ENCODE measurements around the gene CDAN1. TPM values are rescaled to one million over a fixed set of nuclear protein-coding genes. Genes with fewer than 3 reads are reported as not detected.

CDAN1 gene
- total and polyA plus RNA-seq, 2 donors (not counting 1 experiment from before 2014, with no cell fraction given), result 3.0 to 8.9 TPM

DNA sequence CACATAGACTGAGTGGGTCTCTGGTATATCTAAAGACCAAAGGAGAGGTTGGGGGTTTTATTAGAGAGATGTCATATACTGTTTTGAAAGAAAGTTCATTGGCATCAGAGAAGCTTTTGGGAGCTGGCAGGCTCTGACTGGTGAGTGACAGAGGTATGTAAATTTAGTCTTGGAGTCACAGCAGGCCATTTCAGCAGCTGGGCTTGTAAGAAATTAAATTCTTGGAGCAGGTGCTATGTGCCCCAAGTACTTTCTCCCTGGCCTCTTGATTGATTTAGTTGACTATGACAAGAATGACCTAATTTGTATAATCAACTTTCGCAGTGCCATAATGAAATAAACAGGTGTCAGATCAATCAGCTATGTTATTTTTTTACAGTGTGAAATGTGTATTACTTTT lies 47.8 kb upstream of the CDAN1 start:
- Histone ChIP-seq H3K27me3 (ENCODE audit: control insufficient read depth, insufficient read depth, low read length) (no peaks in the 10 kb centered on the region), H3K4me3 (replicated peaks in 1 of 4; ENCODE audit: control extremely low read depth in 1 of 4, insufficient read depth in 1 of 4, low read depth in 3 of 4, low read length in 4 of 4) (no peak overlapping the region), H4K20me1 (ENCODE audit: control insufficient read depth, extremely low read depth, insufficient read depth, low read length) (no peaks in the 10 kb centered on the region), H3K27ac (ENCODE audit: insufficient read depth, low read length) (no peak overlapping the region), H3K9ac (ENCODE audit: insufficient read depth, low read length) (no peak overlapping the region), H3K9me3 (ENCODE audit: control insufficient read depth, insufficient read depth, low read depth, low read length) (no peaks in the 10 kb centered on the region), H3K79me2 (ENCODE audit: control insufficient read depth, insufficient read depth, low read length) (no peaks in the 10 kb centered on the region), H2AFZ (ENCODE audit: low read length) (no peak overlapping the region), H3K4me1 (ENCODE audit: control insufficient read depth, extremely low read depth, insufficient read depth, low read length) (no peaks in the 10 kb centered on the region), H3K36me3 (ENCODE audit: control insufficient read depth, insufficient read depth, low read length) (no peaks in the 10 kb centered on the region), H3K4me2 (ENCODE audit: extremely low read depth, insufficient read depth, low read length) (no peak overlapping the region)
- TF ChIP-seq EZH2 (IDR thresholded peaks at IDR 0.05; ENCODE audit: low read length, missing control alignments), result no peak
- TF ChIP-seq CTCF (conservative IDR thresholded peaks at IDR 0.05 in 1 of 2, IDR thresholded peaks at IDR 0.05 in 1 of 2; ENCODE audit: low read depth in 1 of 2, low read length in 2 of 2), result no peak
- no peak for DNase-seq (ENCODE audit: low read depth in 2 of 2)

DNA sequence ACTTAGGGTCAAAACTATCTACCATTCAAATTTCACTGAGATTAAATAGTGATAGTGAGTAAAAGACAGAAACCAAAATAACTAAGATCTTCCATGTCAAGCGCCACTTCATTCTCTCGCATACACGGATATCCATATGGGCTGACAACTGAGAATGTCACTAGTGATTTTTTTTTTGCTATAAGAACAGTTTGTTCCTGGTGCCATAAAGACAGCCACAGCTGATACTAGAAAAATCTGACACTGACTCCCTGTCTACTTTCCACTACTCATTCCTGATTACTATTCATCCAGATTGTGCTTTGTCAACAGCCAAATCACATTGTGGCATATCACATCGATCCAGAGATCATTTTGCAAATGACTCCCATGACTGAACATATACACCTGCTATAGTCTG lies 45.8 kb upstream of the CDAN1 start:
- Histone ChIP-seq H4K20me1 (ENCODE audit: control insufficient read depth, extremely low read depth, insufficient read depth, low read length) (no peaks in the 10 kb centered on the region), H3K4me2 (ENCODE audit: extremely low read depth, insufficient read depth, low read length) (no peak overlapping the region), H3K9ac (ENCODE audit: insufficient read depth, low read length) (no peak overlapping the region), H3K27me3 (ENCODE audit: control insufficient read depth, insufficient read depth, low read length) (no peaks in the 10 kb centered on the region), H3K9me3 (ENCODE audit: control insufficient read depth, insufficient read depth, low read depth, low read length) (no peaks in the 10 kb centered on the region), H3K4me3 (replicated peaks in 1 of 4; ENCODE audit: control extremely low read depth in 1 of 4, insufficient read depth in 1 of 4, low read depth in 3 of 4, low read length in 4 of 4) (no peak overlapping the region), H3K4me1 (ENCODE audit: control insufficient read depth, extremely low read depth, insufficient read depth, low read length) (no peaks in the 10 kb centered on the region), H3K79me2 (ENCODE audit: control insufficient read depth, insufficient read depth, low read length) (no peaks in the 10 kb centered on the region), H3K27ac (ENCODE audit: insufficient read depth, low read length) (no peak overlapping the region), H3K36me3 (ENCODE audit: control insufficient read depth, insufficient read depth, low read length) (no peaks in the 10 kb centered on the region), H2AFZ (ENCODE audit: low read length) (no peak overlapping the region)
- DNase-seq (ENCODE audit: low read depth in 2 of 2), result no peak
- TF ChIP-seq EZH2 (IDR thresholded peaks at IDR 0.05; ENCODE audit: low read length, missing control alignments), result no peak
- TF ChIP-seq CTCF (conservative IDR thresholded peaks at IDR 0.05 in 1 of 2, IDR thresholded peaks at IDR 0.05 in 1 of 2; ENCODE audit: low read depth in 1 of 2, low read length in 2 of 2), result no peak

DNA sequence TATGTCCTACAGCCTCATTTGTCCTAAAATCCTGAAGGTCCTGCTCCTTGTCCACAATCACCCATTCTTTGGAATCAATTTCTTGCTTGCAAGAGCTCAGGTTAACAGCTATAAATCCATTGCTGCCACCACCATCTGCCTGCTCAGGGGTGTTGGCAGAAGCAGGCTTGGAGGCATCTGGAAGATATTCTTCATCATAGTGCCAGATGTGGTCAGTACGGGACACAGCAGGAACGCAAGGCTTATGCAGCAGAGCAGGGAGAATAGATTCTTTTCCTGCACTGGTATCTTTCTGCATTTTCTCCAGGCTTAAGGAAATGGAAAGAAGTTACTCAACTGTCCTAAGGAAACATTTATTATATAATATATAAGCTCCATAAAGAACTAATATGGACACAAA lies 38.5 kb upstream of the CDAN1 start:
- Histone ChIP-seq H3K79me2 (ENCODE audit: control insufficient read depth, insufficient read depth, low read length) (no peaks in the 10 kb centered on the region), H3K4me1 (ENCODE audit: control insufficient read depth, extremely low read depth, insufficient read depth, low read length) (no peaks in the 10 kb centered on the region), H3K4me2 (ENCODE audit: extremely low read depth, insufficient read depth, low read length) (no peak overlapping the region), H3K9ac (ENCODE audit: insufficient read depth, low read length) (no peak overlapping the region), H3K9me3 (ENCODE audit: control insufficient read depth, insufficient read depth, low read depth, low read length) (no peaks in the 10 kb centered on the region), H3K36me3 (ENCODE audit: control insufficient read depth, insufficient read depth, low read length) (no peaks in the 10 kb centered on the region), H2AFZ (ENCODE audit: low read length) (no peak overlapping the region), H3K4me3 (replicated peaks in 1 of 4; ENCODE audit: control extremely low read depth in 1 of 4, insufficient read depth in 1 of 4, low read depth in 3 of 4, low read length in 4 of 4) (no peak overlapping the region), H3K27ac (ENCODE audit: insufficient read depth, low read length) (no peak overlapping the region), H4K20me1 (ENCODE audit: control insufficient read depth, extremely low read depth, insufficient read depth, low read length) (no peaks in the 10 kb centered on the region), H3K27me3 (ENCODE audit: control insufficient read depth, insufficient read depth, low read length) (no peaks in the 10 kb centered on the region)
- no peak for TF ChIP-seq EZH2 (IDR thresholded peaks at IDR 0.05; ENCODE audit: low read length, missing control alignments)
- no peak for TF ChIP-seq CTCF (conservative IDR thresholded peaks at IDR 0.05 in 1 of 2, IDR thresholded peaks at IDR 0.05 in 1 of 2; ENCODE audit: low read depth in 1 of 2, low read length in 2 of 2)
- DNase-seq (ENCODE audit: low read depth in 2 of 2), result no peak
